D721Med (cell line): ENCODE measurements around the gene NOS1AP.

Source experiments
- DNase-seq: peaks from one replicate; pipeline ENCODE4 v3.0.0; 2011; ENCODE audit warnings: low spot score; ENCODE audit not compliant: insufficient read length
- FAIRE-seq: peaks from 2 replicates; lab custom pipeline; 2011; peaks lifted over from hg19 to GRCh38; lab: Jason Lieb, UNC
- TF ChIP-seq, protein P1 (sequence below): IDR thresholded peaks from 2 replicates; pipeline ENCODE4 v1.5.1; 2012; ENCODE audit warnings: mild to moderate bottlenecking, control low read depth; ENCODE audit not compliant: insufficient read depth; ENCODE audit errors: missing control alignments

The NOS1AP gene

DNA sequence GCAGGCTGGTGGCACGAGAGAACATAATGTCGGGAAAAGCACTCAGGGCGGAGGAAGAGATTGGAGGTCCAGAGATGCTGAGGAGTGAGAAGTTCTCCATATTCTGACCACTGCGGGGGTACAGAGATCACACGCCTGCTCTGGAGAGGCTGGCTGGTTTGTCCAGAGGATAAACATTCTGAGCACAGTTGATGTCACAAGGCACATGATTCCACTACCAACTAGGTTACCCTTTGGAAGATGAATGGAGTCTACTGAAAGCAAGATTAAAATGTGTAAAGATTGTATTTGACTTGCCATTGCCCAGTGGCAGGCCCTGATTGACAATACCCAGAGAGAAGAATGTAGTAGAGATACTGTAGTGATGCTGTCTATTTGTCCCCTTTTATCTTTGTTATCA is 307.2 kb downstream of the NOS1AP start, which contains the start of gene SPATA46:
Gene SPATA46 (minus strand): TSS at position 164 of the 400 bp plus-strand sequence. CDS start 64 bp downstream, at position 100.
- DNase-seq (no peak), FAIRE-seq (no peak)

DNA sequence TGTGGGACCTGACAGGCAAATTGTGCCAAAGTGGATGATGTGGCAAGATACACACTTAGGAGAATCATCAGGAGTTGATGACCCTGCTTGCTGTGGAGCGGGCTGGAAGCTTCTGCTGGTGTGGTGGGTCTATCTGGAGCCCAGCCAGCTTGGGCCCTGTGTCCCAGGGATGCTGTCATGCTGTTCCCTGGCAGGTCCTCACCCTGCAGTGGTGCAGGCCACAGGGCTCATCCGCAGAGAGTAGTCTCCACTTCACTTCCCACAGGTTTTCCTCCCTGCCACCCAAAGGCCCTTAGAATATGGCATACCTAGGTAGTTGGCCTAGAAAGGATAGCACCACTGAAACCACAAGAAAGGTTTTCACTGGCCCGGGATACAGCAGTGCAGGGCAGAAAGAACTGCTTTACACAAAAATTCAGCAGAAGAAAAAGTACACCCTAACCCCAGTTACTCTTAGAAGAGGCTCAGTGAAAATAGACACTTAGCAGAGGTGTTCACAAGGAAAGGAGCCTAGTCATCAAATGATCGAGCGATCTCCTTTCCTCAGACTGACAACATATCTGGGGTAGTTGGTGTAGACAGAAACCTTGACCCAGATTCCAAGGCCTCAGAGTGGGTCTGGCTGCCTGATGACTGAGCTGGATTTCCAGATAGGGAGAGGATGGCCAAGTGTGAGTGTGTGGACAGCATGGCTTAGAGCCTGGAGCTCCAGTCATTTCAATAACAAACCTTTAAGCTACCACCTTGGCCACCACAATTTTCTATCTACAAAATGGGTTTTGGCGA is 310.8 kb downstream of the NOS1AP start:
- TF ChIP-seq, protein P1, sequence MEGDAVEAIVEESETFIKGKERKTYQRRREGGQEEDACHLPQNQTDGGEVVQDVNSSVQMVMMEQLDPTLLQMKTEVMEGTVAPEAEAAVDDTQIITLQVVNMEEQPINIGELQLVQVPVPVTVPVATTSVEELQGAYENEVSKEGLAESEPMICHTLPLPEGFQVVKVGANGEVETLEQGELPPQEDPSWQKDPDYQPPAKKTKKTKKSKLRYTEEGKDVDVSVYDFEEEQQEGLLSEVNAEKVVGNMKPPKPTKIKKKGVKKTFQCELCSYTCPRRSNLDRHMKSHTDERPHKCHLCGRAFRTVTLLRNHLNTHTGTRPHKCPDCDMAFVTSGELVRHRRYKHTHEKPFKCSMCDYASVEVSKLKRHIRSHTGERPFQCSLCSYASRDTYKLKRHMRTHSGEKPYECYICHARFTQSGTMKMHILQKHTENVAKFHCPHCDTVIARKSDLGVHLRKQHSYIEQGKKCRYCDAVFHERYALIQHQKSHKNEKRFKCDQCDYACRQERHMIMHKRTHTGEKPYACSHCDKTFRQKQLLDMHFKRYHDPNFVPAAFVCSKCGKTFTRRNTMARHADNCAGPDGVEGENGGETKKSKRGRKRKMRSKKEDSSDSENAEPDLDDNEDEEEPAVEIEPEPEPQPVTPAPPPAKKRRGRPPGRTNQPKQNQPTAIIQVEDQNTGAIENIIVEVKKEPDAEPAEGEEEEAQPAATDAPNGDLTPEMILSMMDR = no peak
- DNase-seq (peak; percentile 3), FAIRE-seq (no peak)

More for the DNA sequence above, 307.2 kb downstream of the NOS1AP start, which contains the start of gene SPATA46:
- TF ChIP-seq, protein P1 = no peak

DNA sequence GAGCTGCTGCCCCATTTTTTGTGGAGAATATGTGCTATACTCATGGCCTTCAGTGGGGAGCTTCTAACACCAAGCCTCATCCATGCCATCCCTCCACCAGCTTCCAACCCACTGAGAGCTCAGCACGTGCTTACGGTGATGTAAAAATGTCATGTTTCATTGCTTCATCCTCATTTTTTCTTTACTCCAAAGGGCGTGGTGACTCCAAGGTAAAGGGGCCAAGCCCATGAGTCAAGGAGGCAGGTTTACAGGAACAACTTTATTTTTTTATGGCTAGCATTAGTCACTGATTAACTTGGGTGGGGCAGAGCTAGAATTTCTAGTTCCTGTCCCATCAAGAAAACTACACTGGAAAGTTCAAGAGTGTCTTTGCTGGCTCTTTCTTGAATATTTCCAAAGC is 311.9 kb downstream of the NOS1AP start, which contains the start of gene C1orf226:
Gene C1orf226 (plus strand): TSS at position 346 of the 400 bp plus-strand sequence. CDS start 174 bp downstream, outside the sequence.
- DNase-seq = peak; percentile 8
- no peak for FAIRE-seq
- TF ChIP-seq, protein P1 = no peak

DNA sequence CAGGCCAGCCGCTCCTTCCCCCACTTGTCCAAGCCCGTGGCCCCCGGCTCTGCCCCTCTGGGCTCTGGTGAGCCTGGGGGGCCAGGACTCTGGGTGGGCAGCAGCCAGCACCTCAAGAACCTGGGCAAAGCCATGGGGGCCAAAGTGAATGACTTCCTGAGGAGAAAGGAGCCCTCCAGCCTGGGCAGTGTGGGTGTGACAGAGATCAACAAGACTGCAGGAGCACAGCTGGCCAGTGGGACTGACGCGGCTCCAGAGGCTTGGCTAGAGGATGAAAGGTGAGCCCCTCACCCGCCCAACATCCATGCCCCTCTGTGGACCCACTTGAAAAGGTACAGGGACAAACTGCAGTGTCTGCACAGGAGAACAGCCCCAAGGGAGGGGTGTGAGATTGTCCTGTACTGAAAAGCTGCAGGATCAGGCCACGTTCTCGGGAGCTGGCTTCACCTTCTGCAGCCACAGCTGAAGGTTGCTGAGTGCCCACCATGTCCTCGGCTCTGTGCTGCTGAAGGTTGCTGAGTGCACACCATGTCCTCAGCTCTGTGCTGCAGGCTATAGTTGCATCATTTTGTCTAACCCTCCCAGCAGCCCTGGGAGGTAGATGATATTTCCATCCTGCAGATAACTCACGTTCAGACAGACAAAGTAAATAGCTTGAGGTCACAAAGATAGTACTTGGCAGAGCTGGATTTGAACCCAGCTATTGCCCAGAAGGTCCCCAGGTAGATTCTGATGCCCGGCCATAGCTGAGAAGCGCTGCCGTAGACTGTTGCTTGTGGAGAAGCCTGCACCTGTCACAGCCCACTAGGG is 312.7 kb downstream of the NOS1AP start:
- FAIRE-seq (no peak), DNase-seq (no peak)
- TF ChIP-seq, protein P1 = no peak

DNA sequence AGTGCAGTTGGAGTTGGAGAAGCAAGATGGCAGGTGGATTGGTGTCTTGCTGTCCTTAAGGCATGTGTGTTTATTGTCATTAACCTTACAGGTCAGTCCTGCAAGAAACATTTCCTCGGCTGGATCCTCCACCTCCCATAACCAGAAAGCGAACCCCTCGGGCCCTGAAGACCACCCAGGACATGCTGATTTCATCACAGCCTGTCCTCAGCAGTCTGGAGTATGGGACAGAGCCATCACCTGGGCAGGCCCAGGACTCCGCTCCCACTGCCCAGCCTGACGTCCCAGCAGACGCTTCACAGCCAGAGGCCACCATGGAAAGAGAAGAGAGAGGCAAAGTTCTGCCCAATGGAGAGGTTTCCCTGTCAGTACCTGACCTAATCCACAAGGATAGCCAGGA is 313.6 kb downstream of the NOS1AP start:
- DNase-seq (no peak), FAIRE-seq (no peak)
- TF ChIP-seq, protein P1 = no peak

DNA sequence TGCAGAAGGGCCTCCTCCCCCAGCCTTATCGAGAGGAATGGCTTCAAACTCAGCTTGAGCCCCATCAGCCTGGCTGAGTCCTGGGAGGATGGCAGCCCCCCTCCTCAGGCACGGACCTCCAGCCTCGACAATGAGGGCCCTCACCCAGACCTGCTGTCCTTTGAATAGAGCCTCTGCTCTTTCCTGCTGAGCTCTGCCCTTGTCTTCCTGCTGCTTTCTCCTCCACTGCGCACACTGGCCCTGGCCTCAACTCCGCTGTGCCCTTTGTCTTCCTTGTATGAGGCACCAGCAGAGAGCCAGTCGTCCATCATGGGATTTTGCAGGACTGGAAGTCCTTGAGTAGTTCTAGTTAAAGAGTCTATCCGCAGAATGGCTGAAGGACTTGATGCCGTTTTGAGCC is 314.0 kb downstream of the NOS1AP start:
- no peak for DNase-seq
- no peak for FAIRE-seq
- TF ChIP-seq, protein P1 = no peak
